Activated naive CD4-positive, alpha-beta T cell treated with anti-CD3 and anti-CD28 coated beads, Interleukin-2, amount 50 U/mL, for 24 hours (primary cell): Measurements from ENCODE around the gene RHAG.

Source experiments
- H3K27ac Mint-ChIP-seq: one replicate; pipeline ENCODE4 v1.8.0; 2021; ENCODE audit warnings: mild to moderate bottlenecking, mixed read lengths
- H3K27me3 Mint-ChIP-seq: one replicate; pipeline ENCODE4 v1.8.0; 2021; ENCODE audit warnings: mixed read lengths
- H3K36me3 Mint-ChIP-seq: one replicate; pipeline ENCODE4 v1.8.0; 2021; ENCODE audit warnings: mixed read lengths
- H3K4me1 Mint-ChIP-seq: one replicate; pipeline ENCODE4 v1.8.0; 2021; ENCODE audit warnings: mixed read lengths
- H3K4me3 Mint-ChIP-seq: one replicate; pipeline ENCODE4 v1.8.0; 2021; ENCODE audit warnings: mild to moderate bottlenecking, mixed read lengths
- H3K9me3 Mint-ChIP-seq: one replicate; pipeline ENCODE4 v1.8.0; 2021; ENCODE audit warnings: mixed read lengths

The RHAG gene

GRCh38 chr6:49555951-49556350 is 80.7 kb downstream of the RHAG start:
- no peak overlapping the region for H3K4me3 Mint-ChIP-seq
- H3K9me3 Mint-ChIP-seq, result no peaks in the 10 kb centered on the region
- H3K4me1 Mint-ChIP-seq, result peaks cover 21% of the 10 kb centered on the region
- H3K36me3 Mint-ChIP-seq, result peaks cover 1% of the 10 kb centered on the region
- H3K27ac Mint-ChIP-seq, result no peak overlapping the region
- H3K27me3 Mint-ChIP-seq, result peaks cover 7% of the 10 kb centered on the region
